H1 (cell line): ENCODE results near the gene TFAP2E.

ENCODE experiments used
- ASH2L ChIP-seq: fragments of 200-600, 300-600 bp; sonication (generic); IDR thresholded peaks from one replicate; pipeline ENCODE4 v1.7.1; 2017; ENCODE audit warnings: low read length
- CEBPB ChIP-seq: IDR thresholded peaks from 2 replicates; pipeline ENCODE4 v1.6.1; 2012; ENCODE audit warnings: low read depth, low read length
- EZH2 ChIP-seq: fragments of 200-600 bp; sonication (generic); IDR thresholded peaks from 2 replicates; pipeline ENCODE4 v1.7.1; 2012; ENCODE audit warnings: low read depth, mild to moderate bottlenecking, moderate library complexity, low read length, inconsistent platforms; ENCODE audit not compliant: severe bottlenecking
- GTF2F1 ChIP-seq: IDR thresholded peaks from 2 replicates; pipeline ENCODE4 v1.6.1; 2012; ENCODE audit warnings: low read depth, low read length, improper control_type of control experiment, borderline replicate concordance
- POLR2A ChIP-seq, 2 experiments: IDR thresholded peaks; 1 replicate in 1 of 2; 2 replicates in 1 of 2; pipeline ENCODE4 v1.6.1; 2011; ENCODE audit warnings: low read depth in 2 of 2, low read length in 2 of 2, mild to moderate bottlenecking in 2 of 2; ENCODE audit errors: control extremely low read depth in 1 of 2
- SP1 ChIP-seq: IDR thresholded peaks from 2 replicates; pipeline ENCODE4 v1.6.1; 2011; ENCODE audit warnings: low read depth, low read length
- SRF ChIP-seq: IDR thresholded peaks from 2 replicates; pipeline ENCODE4 v1.6.1; 2011; ENCODE audit warnings: mild to moderate bottlenecking, low read depth, low read length, moderate library complexity
- TBP ChIP-seq: IDR thresholded peaks from 2 replicates; pipeline ENCODE4 v1.6.1; 2011; ENCODE audit warnings: low read depth, low read length, improper control_type of control experiment
- ZNF274 ChIP-seq: IDR thresholded peaks from 2 replicates; pipeline ENCODE4 v1.7.0; 2012; ENCODE audit warnings: low read length, borderline replicate concordance; ENCODE audit errors: extremely low read depth
- TF ChIP-seq, protein P1 (sequence below), 3 experiments: IDR thresholded peaks; 1 replicate in 2 of 3; 2 replicates in 1 of 3; pipeline versions ENCODE4 v1.5.1 to v1.6.1; 2011; ENCODE audit warnings: low read length in 3 of 3, mild to moderate bottlenecking in 3 of 3, inconsistent platforms in 2 of 3, low read depth in 1 of 3, moderate library complexity in 1 of 3; ENCODE audit not compliant: insufficient read depth in 1 of 3; ENCODE audit errors: control extremely low read depth in 1 of 3

DNA sequence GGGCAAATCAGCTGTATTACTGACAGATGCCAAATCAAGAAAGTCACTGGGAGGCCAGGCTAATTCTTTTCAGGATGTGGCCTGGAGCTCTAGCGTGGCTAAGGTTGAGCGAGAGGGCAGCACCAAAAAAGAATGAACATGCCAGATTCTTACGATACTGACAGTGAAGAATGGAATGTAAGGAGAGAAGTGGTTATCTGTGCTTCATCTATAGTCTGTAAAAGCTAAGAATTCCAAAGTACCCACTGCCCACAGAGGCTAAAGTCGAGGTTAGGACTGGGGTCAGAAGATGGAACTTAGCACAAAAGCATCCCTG is 32.7 kb downstream of the TFAP2E start:
- no peak for TF ChIP-seq ZNF274
- TF ChIP-seq, protein P1, sequence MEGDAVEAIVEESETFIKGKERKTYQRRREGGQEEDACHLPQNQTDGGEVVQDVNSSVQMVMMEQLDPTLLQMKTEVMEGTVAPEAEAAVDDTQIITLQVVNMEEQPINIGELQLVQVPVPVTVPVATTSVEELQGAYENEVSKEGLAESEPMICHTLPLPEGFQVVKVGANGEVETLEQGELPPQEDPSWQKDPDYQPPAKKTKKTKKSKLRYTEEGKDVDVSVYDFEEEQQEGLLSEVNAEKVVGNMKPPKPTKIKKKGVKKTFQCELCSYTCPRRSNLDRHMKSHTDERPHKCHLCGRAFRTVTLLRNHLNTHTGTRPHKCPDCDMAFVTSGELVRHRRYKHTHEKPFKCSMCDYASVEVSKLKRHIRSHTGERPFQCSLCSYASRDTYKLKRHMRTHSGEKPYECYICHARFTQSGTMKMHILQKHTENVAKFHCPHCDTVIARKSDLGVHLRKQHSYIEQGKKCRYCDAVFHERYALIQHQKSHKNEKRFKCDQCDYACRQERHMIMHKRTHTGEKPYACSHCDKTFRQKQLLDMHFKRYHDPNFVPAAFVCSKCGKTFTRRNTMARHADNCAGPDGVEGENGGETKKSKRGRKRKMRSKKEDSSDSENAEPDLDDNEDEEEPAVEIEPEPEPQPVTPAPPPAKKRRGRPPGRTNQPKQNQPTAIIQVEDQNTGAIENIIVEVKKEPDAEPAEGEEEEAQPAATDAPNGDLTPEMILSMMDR (IDR thresholded peaks at IDR 0.05; ENCODE audit: control extremely low read depth in 1 of 3, insufficient read depth in 1 of 3, low read depth in 1 of 3, low read length in 3 of 3), result no peak
- TF ChIP-seq SRF, result no peak
- no peak for TF ChIP-seq ASH2L
- TF ChIP-seq EZH2, result no peak
- no peak for TF ChIP-seq POLR2A (IDR thresholded peaks at IDR 0.05; ENCODE audit: control extremely low read depth in 1 of 2, low read depth in 2 of 2, low read length in 2 of 2)
- TF ChIP-seq TBP, result no peak
- TF ChIP-seq CEBPB, result no peak
- TF ChIP-seq GTF2F1, result no peak
- no peak for TF ChIP-seq SP1
